ENCODE data around the gene CDH11.

The CDH11 gene, protein sequence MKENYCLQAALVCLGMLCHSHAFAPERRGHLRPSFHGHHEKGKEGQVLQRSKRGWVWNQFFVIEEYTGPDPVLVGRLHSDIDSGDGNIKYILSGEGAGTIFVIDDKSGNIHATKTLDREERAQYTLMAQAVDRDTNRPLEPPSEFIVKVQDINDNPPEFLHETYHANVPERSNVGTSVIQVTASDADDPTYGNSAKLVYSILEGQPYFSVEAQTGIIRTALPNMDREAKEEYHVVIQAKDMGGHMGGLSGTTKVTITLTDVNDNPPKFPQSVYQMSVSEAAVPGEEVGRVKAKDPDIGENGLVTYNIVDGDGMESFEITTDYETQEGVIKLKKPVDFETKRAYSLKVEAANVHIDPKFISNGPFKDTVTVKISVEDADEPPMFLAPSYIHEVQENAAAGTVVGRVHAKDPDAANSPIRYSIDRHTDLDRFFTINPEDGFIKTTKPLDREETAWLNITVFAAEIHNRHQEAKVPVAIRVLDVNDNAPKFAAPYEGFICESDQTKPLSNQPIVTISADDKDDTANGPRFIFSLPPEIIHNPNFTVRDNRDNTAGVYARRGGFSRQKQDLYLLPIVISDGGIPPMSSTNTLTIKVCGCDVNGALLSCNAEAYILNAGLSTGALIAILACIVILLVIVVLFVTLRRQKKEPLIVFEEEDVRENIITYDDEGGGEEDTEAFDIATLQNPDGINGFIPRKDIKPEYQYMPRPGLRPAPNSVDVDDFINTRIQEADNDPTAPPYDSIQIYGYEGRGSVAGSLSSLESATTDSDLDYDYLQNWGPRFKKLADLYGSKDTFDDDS

DNA sequence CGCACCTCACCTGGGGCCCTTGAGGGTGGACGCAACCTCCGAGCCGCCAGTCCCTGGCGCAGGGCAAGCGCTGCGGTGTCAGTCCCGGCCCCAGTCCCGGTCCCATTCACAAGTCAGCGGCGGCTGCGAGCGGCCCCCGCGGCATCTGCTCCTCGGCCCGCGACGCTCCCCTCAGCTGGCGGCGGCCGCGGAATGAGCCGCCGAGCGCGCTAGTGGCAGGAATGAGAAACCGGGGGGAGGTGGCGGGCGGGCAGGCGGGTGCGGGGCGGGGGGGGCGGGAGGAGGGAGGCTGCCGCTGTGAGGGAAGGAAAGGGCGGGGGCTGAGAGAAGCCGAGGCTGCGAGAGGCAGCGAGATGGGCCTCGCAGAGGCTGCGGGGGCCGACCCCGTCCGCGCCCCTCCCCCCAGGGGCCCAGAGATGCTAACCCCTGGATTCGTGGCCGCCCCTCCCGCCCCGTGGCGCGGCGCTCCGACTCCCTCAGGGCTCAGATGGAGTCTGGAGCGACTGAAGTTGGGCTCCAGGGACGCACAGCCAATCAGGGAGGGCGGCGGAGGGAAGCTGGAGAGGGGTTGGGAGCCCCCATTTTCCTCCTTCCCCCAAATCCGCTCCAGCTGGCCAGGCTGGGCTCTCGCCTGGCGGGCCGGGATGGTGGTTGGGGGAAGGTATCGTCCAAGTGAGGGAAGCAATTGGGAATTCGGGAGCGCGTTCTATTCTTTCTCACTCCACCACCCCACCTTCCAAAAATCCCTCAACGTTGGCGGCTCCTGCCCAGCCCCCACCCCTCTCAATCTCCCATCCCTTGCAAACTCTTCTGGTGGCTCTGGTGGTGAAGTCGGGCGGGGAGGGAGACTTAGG lies at the start of gene CDH11:
Gene CDH11 (minus strand): TSS at position 194 of the 854 bp plus-strand sequence. CDS start 117,194 bp downstream, outside the sequence.
- peak; percentile 77 for TF ChIP-seq POLR2A (IDR thresholded peaks at IDR 0.05; ENCODE audit: low read depth, low read length)
- DNase-seq (ENCODE audit: insufficient read length, low spot score): no peak
- no peak for FAIRE-seq

- TF ChIP-seq POLR2A (IDR thresholded peaks at IDR 0.05; ENCODE audit: low read depth, low read length): no peak
- no peak for FAIRE-seq
- DNase-seq (ENCODE audit: insufficient read length, low spot score): no peak
Observed at GRCh38 chr16:65154321-65154720, 32.5 kb upstream of the CDH11 start.

GRCh38 chr16:65153365-65154105 lies 31.7 kb upstream of the CDH11 start:
- no peak for DNase-seq (ENCODE audit: insufficient read length, low spot score)
- TF ChIP-seq POLR2A (IDR thresholded peaks at IDR 0.05; ENCODE audit: low read depth, low read length): no peak
- FAIRE-seq: no peak

DNA sequence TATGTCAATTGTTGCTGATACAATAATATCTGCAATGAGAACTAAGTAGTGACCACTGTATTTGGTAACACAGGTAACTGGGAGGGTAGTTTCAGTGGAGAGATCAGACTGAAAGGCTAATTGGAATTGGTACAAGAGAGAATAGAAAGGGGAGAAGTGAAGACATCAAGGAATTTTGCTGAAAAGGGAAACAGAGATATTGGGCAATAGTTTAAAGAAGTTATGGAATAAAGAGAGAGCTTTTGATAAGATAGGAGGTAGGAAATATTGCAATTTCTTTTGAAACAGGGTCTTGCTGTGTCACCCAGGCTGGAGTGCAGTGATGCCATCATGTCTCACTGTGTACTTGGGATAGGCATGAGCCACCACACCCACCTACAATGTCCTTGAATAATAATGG lies 26.9 kb upstream of the CDH11 start:
- FAIRE-seq (no peak), DNase-seq (ENCODE audit: insufficient read length, low spot score) (no peak)
- TF ChIP-seq POLR2A (IDR thresholded peaks at IDR 0.05; ENCODE audit: low read depth, low read length): no peak

DNA sequence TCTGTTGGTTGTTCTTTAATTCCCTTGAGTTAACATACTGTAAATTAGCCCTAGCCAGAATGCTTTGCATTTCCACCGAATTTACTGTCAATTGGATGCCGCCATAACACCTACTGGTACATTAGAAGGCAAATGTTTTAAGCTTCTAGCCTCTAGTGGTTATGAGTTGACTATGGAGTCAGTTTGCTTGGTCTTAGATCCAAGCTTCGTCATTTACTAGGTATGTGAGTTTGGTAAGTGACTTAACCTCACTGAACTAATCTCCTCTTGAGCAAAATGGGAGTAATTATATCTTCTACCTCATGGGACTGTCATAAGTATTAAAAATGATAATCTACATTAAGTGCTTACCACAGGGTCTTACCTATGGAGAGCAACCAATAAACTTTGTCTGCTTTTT lies 20.4 kb upstream of the CDH11 start:
- FAIRE-seq (no peak), DNase-seq (ENCODE audit: insufficient read length, low spot score) (no peak)
- TF ChIP-seq POLR2A (IDR thresholded peaks at IDR 0.05; ENCODE audit: low read depth, low read length): no peak

DNA sequence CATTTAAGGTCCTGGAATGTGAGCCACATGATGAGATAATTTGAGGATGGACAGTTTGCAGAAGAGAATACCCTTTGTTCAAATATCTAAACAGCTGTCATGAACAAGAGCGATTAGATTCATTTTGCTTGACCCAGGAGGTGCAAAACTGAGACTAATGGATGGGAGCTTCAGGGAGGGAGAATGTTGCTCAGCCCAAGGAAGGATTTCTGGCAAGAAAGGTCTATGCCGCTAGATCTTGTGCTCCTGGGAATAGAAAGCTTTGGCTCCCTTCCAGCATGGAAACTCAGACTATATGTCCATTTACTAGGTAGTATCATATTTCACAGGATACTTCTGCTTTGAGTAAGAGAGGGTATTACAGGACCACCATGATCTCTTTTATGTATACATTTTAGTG lies 14.8 kb upstream of the CDH11 start:
- TF ChIP-seq POLR2A (IDR thresholded peaks at IDR 0.05; ENCODE audit: low read depth, low read length): no peak
- DNase-seq (ENCODE audit: insufficient read length, low spot score) (no peak), FAIRE-seq (no peak)

GRCh38 chr16:65126845-65127624 lies 5.2 kb upstream of the CDH11 start:
- FAIRE-seq (no peak), DNase-seq (ENCODE audit: insufficient read length, low spot score) (no peak)
- TF ChIP-seq POLR2A (IDR thresholded peaks at IDR 0.05; ENCODE audit: low read depth, low read length): no peak

DNA sequence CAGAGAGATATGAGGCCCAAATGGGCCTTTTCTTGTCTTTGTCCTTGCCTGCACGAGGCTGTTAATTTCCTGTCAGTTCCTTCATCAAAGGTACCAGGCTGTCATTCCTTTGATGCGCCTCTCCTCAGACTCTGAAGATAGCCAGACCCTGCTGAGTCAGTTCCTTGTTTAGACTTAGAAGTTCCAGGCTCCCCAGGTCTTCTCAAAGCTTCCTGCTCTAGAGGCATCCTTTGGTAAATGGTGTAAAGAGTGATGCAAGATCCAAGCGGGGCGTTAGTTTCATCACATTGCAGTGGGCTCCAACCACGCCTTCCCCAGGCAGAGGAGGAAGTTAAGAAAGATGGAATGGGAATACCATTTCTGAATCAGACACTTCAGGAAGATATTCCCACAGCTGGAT lies 4.0 kb upstream of the CDH11 start:
- DNase-seq (ENCODE audit: insufficient read length, low spot score): no peak
- no peak for FAIRE-seq
- TF ChIP-seq POLR2A (IDR thresholded peaks at IDR 0.05; ENCODE audit: low read depth, low read length): no peak

GRCh38 chr16:65125322-65125721 lies 3.5 kb upstream of the CDH11 start:
- no peak for FAIRE-seq
- no peak for DNase-seq (ENCODE audit: insufficient read length, low spot score)
- no peak for TF ChIP-seq POLR2A (IDR thresholded peaks at IDR 0.05; ENCODE audit: low read depth, low read length)

- no peak for TF ChIP-seq POLR2A (IDR thresholded peaks at IDR 0.05; ENCODE audit: low read depth, low read length)
- FAIRE-seq (no peak), DNase-seq (ENCODE audit: insufficient read length, low spot score) (no peak)
Observed at GRCh38 chr16:65124596-65124995, 2.7 kb upstream of the CDH11 start.

DNA sequence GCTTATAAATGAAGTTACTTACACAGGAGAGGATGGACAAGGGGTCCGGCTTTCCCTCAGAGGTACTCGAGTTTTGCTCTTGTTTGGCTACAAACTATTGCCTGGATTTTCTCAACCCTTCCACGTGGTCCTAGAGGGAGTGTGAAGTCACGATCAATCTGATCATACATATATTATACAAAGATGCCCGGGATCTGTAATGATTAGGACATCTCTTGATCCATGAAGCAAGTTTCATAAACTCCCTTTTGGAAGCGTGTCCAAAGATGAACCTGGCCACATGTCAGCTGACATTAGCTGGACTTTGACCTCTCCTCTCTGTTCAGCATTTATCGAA lies 2.3 kb upstream of the CDH11 start:
- no peak for DNase-seq (ENCODE audit: insufficient read length, low spot score)
- no peak for TF ChIP-seq POLR2A (IDR thresholded peaks at IDR 0.05; ENCODE audit: low read depth, low read length)
- FAIRE-seq: no peak

DNA sequence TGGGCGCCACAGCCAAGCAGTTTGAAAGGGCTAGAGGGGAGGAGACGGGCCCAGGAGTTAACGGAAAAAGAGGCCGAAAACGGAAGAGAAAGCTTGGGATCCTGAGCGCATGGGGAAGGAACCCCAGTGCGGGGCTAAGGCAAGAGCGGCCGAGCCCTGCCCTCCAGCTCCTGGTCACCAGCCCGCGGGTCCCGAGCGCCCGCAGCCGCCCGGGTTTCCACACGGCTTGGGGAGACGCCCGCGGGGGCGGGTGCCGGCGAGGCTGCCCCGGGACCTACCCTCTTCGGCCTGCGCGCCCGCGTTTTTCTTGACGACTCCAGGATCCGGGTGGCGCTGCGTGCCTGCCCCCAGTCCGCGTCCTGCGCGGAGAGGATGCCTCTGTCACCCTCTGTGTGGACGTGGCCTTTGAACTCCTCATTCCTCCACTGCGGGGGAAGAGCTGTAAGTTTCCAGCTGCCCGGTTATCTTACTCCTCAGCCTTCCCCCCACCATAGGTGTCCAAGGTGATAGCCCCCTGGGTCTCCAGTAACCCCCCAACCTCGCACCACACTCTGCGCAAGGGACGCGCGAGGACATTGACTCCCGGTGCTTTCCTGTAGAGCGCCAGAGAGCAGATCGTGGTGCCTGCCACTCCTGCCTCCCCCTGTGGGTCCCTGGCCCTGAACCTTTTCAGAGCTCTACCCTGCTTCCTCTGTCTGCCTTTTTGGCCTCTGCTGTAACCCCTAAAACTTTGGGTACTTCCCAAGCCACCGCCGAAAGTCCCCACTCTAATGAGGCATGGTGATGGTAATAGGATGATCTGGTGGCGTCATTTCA lies 1.7 kb upstream of the CDH11 start:
- TF ChIP-seq POLR2A (IDR thresholded peaks at IDR 0.05; ENCODE audit: low read depth, low read length): 0 out of 2 replicates have a peak, but pooled peaks have one; percentile 27
- FAIRE-seq (no peak), DNase-seq (ENCODE audit: insufficient read length, low spot score) (no peak)
